T-helper 1 cell treated with Interleukin-12 subunit alpha and Interleukin-12 subunit beta and Interleukin-4 antibody, amounts not matched to agents 30 μg/mL and 1 μg/mL, for 36 hours (primary cell): ENCODE results near the gene RBKS.

Experiments used
- H3K27ac Mint-ChIP-seq: one replicate; pipeline ENCODE4 v1.8.0; 2021; ENCODE audit warnings: mild to moderate bottlenecking, mixed read lengths
- H3K27me3 Mint-ChIP-seq: one replicate; pipeline ENCODE4 v1.8.0; 2021; ENCODE audit warnings: low read depth, mixed read lengths
- H3K36me3 Mint-ChIP-seq: one replicate; pipeline ENCODE4 v1.8.0; 2021; ENCODE audit warnings: low read depth, mixed read lengths
- H3K4me1 Mint-ChIP-seq: one replicate; pipeline ENCODE4 v1.8.0; 2021; ENCODE audit warnings: low read depth, mixed read lengths
- H3K4me3 Mint-ChIP-seq: one replicate; pipeline ENCODE4 v1.8.0; 2021; ENCODE audit warnings: mild to moderate bottlenecking, moderate library complexity, mixed read lengths
- H3K9me3 Mint-ChIP-seq: one replicate; pipeline ENCODE4 v1.8.0; 2021; ENCODE audit warnings: mixed read lengths

RBKS gene

GRCh38 chr2:27890146-27890923, at the start of gene RBKS, which contains the start of gene BABAM2:
Gene RBKS, minus strand, starts transcription at chr2:27890387. Its CDS starts 42 bp downstream, at chr2:27890345.
Gene BABAM2, plus strand, starts transcription at chr2:27890729. Its CDS starts 3,828 bp downstream, at chr2:27894557.
- peak within 1 kb of the TSS; percentile 94 for H3K4me3 Mint-ChIP-seq
- H3K9me3 Mint-ChIP-seq, result no peaks in the 10 kb centered on the region
- H3K36me3 Mint-ChIP-seq, result peaks cover 20% of the 10 kb centered on the region
- H3K4me1 Mint-ChIP-seq, result peaks cover 38% of the 10 kb centered on the region
- peak within 1 kb of the TSS; percentile 99 for H3K27ac Mint-ChIP-seq
- peaks cover 5% of the 10 kb centered on the region for H3K27me3 Mint-ChIP-seq

DNA sequence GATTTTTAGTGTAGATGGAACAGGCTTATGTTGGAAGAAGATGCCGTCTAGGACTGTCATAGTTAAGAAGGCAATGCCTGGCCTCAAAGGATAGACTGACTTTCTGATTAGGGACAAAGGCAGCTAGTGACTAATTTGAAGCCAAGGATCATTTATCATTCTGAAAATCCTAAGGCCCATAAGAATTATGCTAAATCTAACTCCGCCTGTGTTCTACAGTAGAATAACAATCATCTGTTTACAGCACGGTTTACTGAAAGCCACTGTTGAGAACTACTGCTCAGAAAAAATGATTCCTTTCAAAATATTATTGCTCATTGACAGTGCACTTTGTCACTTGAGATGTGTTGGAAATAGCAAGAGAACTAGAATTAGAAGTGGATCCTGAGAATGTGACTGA, 44.8 kb upstream of the RBKS start:
- no peaks in the 10 kb centered on the region for H3K9me3 Mint-ChIP-seq
- H3K36me3 Mint-ChIP-seq, result peaks cover 16% of the 10 kb centered on the region
- no peak overlapping the region for H3K27ac Mint-ChIP-seq
- no peak overlapping the region for H3K4me3 Mint-ChIP-seq
- H3K4me1 Mint-ChIP-seq, result peaks cover 6% of the 10 kb centered on the region
- no peaks in the 10 kb centered on the region for H3K27me3 Mint-ChIP-seq

GRCh38 chr2:27932396-27932795, 42.2 kb upstream of the RBKS start:
- Mint-ChIP-seq H3K27ac (no peak overlapping the region), H3K36me3 (peaks cover 22% of the 10 kb centered on the region), H3K4me3 (no peak overlapping the region), H3K9me3 (no peaks in the 10 kb centered on the region), H3K27me3 (no peaks in the 10 kb centered on the region), H3K4me1 (peaks cover 6% of the 10 kb centered on the region)

GRCh38 chr2:27931361-27931950, 41.3 kb upstream of the RBKS start:
- Mint-ChIP-seq H3K27me3 (no peaks in the 10 kb centered on the region), H3K36me3 (peaks cover 23% of the 10 kb centered on the region), H3K4me3 (no peak overlapping the region), H3K9me3 (no peaks in the 10 kb centered on the region), H3K27ac (no peak overlapping the region), H3K4me1 (peaks cover 4% of the 10 kb centered on the region)

GRCh38 chr2:27929916-27930486, 39.8 kb upstream of the RBKS start:
- Mint-ChIP-seq H3K27me3 (no peaks in the 10 kb centered on the region), H3K27ac (no peak overlapping the region), H3K9me3 (no peaks in the 10 kb centered on the region), H3K4me1 (peaks cover 10% of the 10 kb centered on the region), H3K4me3 (no peak overlapping the region), H3K36me3 (peaks cover 27% of the 10 kb centered on the region)

DNA sequence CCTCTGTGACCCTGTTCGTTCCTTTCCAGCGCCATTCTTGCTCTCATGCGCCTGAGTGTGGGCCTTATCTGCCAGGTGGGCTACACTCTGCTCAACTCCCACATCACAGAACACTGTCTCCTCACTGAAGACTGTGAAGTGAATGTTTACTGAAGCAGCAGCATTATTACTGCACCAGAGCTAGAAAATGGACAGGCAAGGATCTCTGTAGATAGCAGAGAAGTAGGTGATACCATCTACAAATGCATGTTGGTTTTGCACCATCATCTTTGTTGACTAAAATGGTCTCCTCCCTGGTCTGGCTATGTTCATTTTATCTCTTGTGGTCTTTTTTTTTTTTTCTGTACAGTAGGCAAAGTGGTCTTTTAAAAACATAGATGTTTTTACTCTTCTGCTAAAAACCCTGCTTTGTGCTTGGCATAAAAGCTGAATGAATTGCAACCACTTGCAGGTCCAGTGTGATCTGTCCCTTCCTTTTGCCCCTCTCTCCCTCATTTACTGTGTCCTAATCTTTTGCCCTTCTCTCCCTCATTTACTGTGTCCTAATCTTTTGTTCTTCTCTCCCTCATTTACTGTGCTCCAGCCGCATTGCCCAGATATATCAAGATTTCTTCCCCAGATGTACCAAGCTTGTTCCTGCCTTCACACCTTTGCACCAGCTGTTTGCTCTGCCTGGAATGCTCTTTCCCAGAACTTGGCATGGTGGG, 35.7 kb upstream of the RBKS start:
- no peak overlapping the region for H3K27ac Mint-ChIP-seq
- peaks cover 19% of the 10 kb centered on the region for H3K36me3 Mint-ChIP-seq
- H3K27me3 Mint-ChIP-seq, result no peaks in the 10 kb centered on the region
- peaks cover 9% of the 10 kb centered on the region for H3K4me1 Mint-ChIP-seq
- no peak overlapping the region for H3K4me3 Mint-ChIP-seq
- H3K9me3 Mint-ChIP-seq, result no peaks in the 10 kb centered on the region

DNA sequence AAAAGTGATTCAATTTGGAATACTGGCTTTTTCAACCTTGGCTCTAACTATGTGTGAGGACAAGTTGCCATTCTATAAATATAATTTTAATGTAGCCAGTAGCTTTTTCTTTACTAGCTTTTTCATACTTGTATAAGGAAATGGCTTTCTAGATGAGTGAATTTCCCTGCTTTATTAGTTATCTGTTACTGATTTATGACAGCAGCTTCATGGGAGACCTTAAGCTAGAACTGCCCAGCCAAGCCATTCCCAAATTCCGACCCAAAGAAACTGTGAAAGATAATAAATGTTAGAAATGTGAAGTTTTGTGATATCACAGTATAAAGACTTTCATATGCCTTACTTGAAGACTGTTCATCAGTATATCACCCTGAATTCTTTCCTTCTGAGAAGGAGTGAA, 32.7 kb upstream of the RBKS start:
- no peak overlapping the region for H3K27ac Mint-ChIP-seq
- H3K27me3 Mint-ChIP-seq, result no peaks in the 10 kb centered on the region
- H3K9me3 Mint-ChIP-seq, result no peaks in the 10 kb centered on the region
- peaks cover 14% of the 10 kb centered on the region for H3K4me1 Mint-ChIP-seq
- H3K36me3 Mint-ChIP-seq, result peaks cover 10% of the 10 kb centered on the region
- H3K4me3 Mint-ChIP-seq, result no peak overlapping the region

DNA sequence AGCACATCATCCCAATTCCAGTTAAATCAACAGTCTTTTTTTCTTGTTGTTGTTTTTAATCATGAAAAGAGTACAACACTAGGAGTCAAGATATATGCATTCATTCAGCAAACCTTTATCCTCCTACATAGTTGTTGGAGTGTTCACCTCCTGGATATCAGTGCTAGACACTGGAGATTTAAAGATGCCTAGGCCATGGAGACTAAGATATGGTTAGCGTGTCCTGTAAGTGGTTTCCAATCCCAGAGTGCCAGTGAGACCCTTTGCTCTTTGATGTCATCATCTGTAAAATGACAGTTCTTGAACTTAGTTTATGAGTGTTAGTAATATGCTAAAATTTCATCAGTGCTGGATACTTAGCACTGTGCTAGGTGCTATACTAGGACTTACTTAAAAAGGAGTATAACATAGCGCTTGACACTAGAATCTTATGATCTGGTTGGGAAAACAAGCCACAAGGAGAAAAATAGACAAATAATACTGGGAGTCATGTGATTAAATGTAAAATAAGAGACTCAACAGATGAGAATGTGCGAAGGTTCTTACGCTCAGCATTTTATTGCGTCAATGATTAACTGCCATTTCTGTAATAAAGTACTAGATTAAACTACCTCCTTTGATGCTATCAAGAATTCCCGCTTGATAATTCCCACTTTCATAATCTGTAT, 31.8 kb upstream of the RBKS start:
- Mint-ChIP-seq H3K36me3 (peaks cover 10% of the 10 kb centered on the region), H3K4me3 (no peak overlapping the region), H3K27me3 (no peaks in the 10 kb centered on the region), H3K9me3 (no peaks in the 10 kb centered on the region), H3K27ac (no peak overlapping the region), H3K4me1 (peaks cover 14% of the 10 kb centered on the region)

GRCh38 chr2:27921424-27921823, 31.2 kb upstream of the RBKS start:
- Mint-ChIP-seq H3K27ac (no peak overlapping the region), H3K9me3 (no peaks in the 10 kb centered on the region), H3K4me3 (no peak overlapping the region), H3K36me3 (peaks cover 9% of the 10 kb centered on the region), H3K4me1 (peaks cover 13% of the 10 kb centered on the region), H3K27me3 (no peaks in the 10 kb centered on the region)

DNA sequence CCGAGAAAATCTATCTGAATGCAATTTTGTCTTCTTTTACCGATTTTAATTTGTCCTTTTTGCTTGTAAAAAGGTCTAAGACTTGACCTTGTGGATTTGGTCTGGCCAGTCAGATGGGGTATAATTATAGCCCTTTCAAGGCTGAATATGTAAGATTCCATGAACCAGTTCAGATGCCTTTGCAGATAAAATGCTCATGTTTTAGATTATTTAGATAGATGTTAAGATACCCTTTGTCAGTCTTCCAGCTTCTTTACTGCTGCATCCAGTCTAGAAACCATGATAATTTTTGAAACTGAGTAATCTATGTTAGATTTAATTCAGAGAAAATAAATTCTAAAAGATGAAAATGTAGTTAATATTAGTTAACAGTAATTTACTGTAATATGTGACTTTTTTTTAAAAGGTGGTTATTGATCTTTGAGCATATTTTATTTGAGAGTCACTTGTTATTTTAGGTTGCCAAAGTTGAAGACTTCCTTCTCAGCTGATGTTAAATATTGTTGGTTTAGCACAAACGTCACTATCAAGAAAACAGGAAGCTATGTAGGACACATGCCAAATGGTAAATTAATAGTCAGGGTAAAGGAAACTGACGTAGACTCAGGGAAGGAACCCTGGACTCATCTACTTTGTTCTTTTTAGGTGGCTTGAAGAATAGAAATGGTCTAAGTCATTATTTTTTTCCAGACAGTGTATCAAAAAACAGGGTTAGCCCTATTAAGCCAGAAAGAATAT, 30.1 kb upstream of the RBKS start:
- H3K4me3 Mint-ChIP-seq, result no peak overlapping the region
- H3K9me3 Mint-ChIP-seq, result no peaks in the 10 kb centered on the region
- H3K27ac Mint-ChIP-seq, result no peak overlapping the region
- peaks cover 5% of the 10 kb centered on the region for H3K36me3 Mint-ChIP-seq
- H3K27me3 Mint-ChIP-seq, result no peaks in the 10 kb centered on the region
- peaks cover 7% of the 10 kb centered on the region for H3K4me1 Mint-ChIP-seq

DNA sequence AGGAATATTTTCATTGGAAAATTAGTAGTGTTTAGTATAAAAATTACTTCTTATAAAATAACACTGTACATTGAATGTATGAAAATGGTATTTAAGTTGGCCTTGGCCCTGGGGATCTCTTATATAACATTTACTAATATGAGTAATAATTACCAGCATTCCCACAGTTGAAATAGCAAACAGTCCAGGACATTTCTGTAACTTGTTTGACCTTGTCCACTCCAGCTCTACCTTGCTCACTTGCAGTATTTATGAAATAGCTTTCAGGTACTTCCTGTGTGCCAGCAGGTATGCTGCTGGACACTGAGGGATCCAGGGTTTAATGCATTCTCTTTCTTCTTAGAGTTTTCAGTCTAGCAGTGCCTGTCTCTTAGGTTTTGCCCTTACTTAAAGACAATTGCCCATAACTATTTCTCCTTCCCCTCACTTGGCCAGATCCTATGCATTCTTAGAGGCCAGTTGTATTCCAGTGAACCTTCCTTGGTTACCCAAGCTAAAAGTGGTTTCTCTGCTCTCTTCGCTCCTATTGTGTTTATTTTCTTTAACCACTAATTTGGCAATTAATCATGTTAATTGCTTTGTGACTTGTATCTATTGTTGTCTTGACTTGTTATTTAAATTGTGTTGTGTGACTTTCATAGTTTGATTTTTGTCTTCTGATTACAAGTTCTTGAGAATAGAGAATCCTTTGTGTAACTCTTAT, 26.3 kb upstream of the RBKS start:
- peaks cover 7% of the 10 kb centered on the region for H3K36me3 Mint-ChIP-seq
- H3K9me3 Mint-ChIP-seq, result no peaks in the 10 kb centered on the region
- no peak overlapping the region for H3K27ac Mint-ChIP-seq
- H3K4me1 Mint-ChIP-seq, result peaks cover 10% of the 10 kb centered on the region
- no peaks in the 10 kb centered on the region for H3K27me3 Mint-ChIP-seq
- H3K4me3 Mint-ChIP-seq, result no peak overlapping the region

- Mint-ChIP-seq H3K36me3 (peaks cover 9% of the 10 kb centered on the region), H3K4me3 (no peak overlapping the region), H3K9me3 (no peaks in the 10 kb centered on the region), H3K27ac (no peak overlapping the region), H3K27me3 (no peaks in the 10 kb centered on the region), H3K4me1 (peaks cover 10% of the 10 kb centered on the region)
These were observed 25.7 kb upstream of the RBKS start for GRCh38 chr2:27915874-27916273.

DNA sequence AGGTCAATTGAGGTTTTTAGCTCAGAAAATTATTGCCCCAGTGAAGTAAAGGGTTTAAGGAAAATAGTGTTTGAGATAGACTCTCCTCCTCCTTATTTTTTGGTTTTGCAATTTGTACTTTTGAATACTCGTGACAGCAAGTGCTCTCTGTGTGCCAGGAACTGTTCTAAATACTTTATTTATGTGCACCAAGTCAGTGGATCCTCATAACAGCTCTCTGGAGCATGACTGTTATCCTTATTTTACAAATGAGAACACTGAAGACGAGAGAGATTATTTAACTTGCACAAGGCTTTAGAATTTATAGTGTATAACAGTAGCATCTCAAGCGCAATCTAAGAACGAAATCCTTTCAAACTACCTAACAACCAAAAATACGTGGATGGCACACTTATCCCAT, 25.0 kb upstream of the RBKS start:
- peaks cover 12% of the 10 kb centered on the region for H3K36me3 Mint-ChIP-seq
- no peaks in the 10 kb centered on the region for H3K27me3 Mint-ChIP-seq
- peaks cover 8% of the 10 kb centered on the region for H3K4me1 Mint-ChIP-seq
- no peak overlapping the region for H3K4me3 Mint-ChIP-seq
- H3K9me3 Mint-ChIP-seq, result no peaks in the 10 kb centered on the region
- H3K27ac Mint-ChIP-seq, result no peak overlapping the region
